H1 (cell line): ENCODE results near the gene STAM2. TPM values are rescaled to one million over a fixed set of nuclear protein-coding genes. Genes with fewer than 3 reads are reported as not detected.

Source experiments
- CTCF ChIA-PET: fragments of 300-600 bp; sonication (Branson Sonifier 250); formaldehyde crosslinking; loops from one replicate; lab custom pipeline; 2021; ENCODE audit not compliant: partially characterized antibody; lab: Charles Lee
- POLR2A ChIA-PET: fragments of 300-600 bp; sonication (Branson Sonifier 250); formaldehyde crosslinking; loops from one replicate; lab custom pipeline; 2021; ENCODE audit warnings: inconsistent platforms; ENCODE audit not compliant: partially characterized antibody; lab: Charles Lee
- DNase-seq, 2 experiments: peaks; one replicate each; pipeline versions ENCODE4 v3.0.0 to v3.0.0-alpha.2; 2010 to 2022; ENCODE audit warnings: low spot score in 2 of 2, low read depth in 1 of 2, mixed read lengths in 1 of 2
- FAIRE-seq: peaks from 2 replicates; lab custom pipeline; 2011; peaks lifted over from hg19 to GRCh38; lab: Jason Lieb, UNC
- H2AFZ ChIP-seq: 2 replicates; pipeline ENCODE4 v1.8.1; 2012; ENCODE audit warnings: low read length, inconsistent platforms
- H2AK5ac ChIP-seq: 2 replicates; pipeline ENCODE4 v1.6.1; 2013; ENCODE audit warnings: low read depth, low read length
- H2BK120ac ChIP-seq: replicated peaks from 2 replicates; pipeline ENCODE3; 2013; ENCODE audit warnings: low read depth, low read length, inconsistent platforms
- H2BK12ac ChIP-seq: 2 replicates; pipeline ENCODE4 v1.6.1; 2013; ENCODE audit warnings: low read depth, low read length
- H2BK15ac ChIP-seq: 2 replicates; pipeline ENCODE4 v1.6.1; 2013; ENCODE audit warnings: low read length
- H2BK20ac ChIP-seq: 2 replicates; pipeline ENCODE4 v1.6.1; 2013; ENCODE audit warnings: low read length
- H2BK5ac ChIP-seq: 2 replicates; pipeline ENCODE4 v1.6.1; 2013; ENCODE audit warnings: low read depth, low read length
- H3K14ac ChIP-seq: 2 replicates; pipeline ENCODE4 v1.6.1; 2013; ENCODE audit warnings: inconsistent platforms; ENCODE audit not compliant: insufficient read length
- H3K18ac ChIP-seq: 2 replicates; pipeline ENCODE4 v1.6.1; 2013; ENCODE audit warnings: low read length; ENCODE audit errors: extremely low read depth
- H3K23ac ChIP-seq: 2 replicates; pipeline ENCODE4 v1.6.1; 2013; ENCODE audit warnings: inconsistent platforms; ENCODE audit not compliant: insufficient read length
- H3K23me2 ChIP-seq: 2 replicates; pipeline ENCODE4 v1.6.1; 2013; ENCODE audit warnings: low read depth, low read length
- H3K27ac ChIP-seq: 2 replicates; pipeline ENCODE4 v1.6.1; 2011; ENCODE audit warnings: low read depth, low read length, inconsistent platforms
- H3K27me3 ChIP-seq, 4 experiments: replicated peaks in 1 of 4; 1 replicate in 1 of 4; 2 replicates in 3 of 4; pipeline versions ENCODE4 v1.6.1 to v1.8.1; 2011 to 2013; ENCODE audit warnings: low read length in 3 of 4, mild to moderate bottlenecking in 3 of 4, inconsistent platforms in 2 of 4, mixed read lengths in 2 of 4, moderate library complexity in 1 of 4; ENCODE audit not compliant: control insufficient read depth in 3 of 4, insufficient read depth in 3 of 4; ENCODE audit errors: extremely low read depth in 1 of 4
- H3K36me3 ChIP-seq, 4 experiments: 2 replicates each; pipeline versions ENCODE4 v1.6.1 to v1.8.1; 2011 to 2013; ENCODE audit warnings: mild to moderate bottlenecking in 4 of 4, low read length in 3 of 4, moderate library complexity in 2 of 4, control low read depth in 1 of 4, inconsistent platforms in 1 of 4; ENCODE audit not compliant: insufficient read depth in 4 of 4, control insufficient read depth in 2 of 4
- H3K4ac ChIP-seq: replicated peaks from 2 replicates; pipeline ENCODE3; 2013; ENCODE audit warnings: low read length, low read depth, mixed read lengths, inconsistent platforms; ENCODE audit not compliant: insufficient read length
- H3K4me1 ChIP-seq, 4 experiments: replicated peaks in 1 of 4; 1 replicate in 1 of 4; 2 replicates in 3 of 4; pipeline versions ENCODE4 v1.6.1 to v1.8.1; 2011 to 2013; ENCODE audit warnings: low read length in 3 of 4, inconsistent platforms in 2 of 4, mixed read lengths in 1 of 4; ENCODE audit not compliant: insufficient read depth in 4 of 4, control insufficient read depth in 3 of 4
- H3K4me2 ChIP-seq, 2 experiments: 2 replicates each; pipeline versions ENCODE4 v1.6.1 to v1.8.1; 2011 to 2013; ENCODE audit warnings: low read depth in 2 of 2, low read length in 2 of 2, control low read depth in 1 of 2, inconsistent platforms in 1 of 2, mild to moderate bottlenecking in 1 of 2; ENCODE audit not compliant: insufficient read depth in 1 of 2
- H3K4me3 ChIP-seq, 4 experiments: fragments of 200-600, 300-600 bp in 1 of 4; sonication (generic), shearing (Covaris generic), sonication (Bioruptor Twin) in 1 of 4; 2 replicates each; pipeline versions ENCODE4 v1.5.1 to v1.8.1; 2011 to 2016; ENCODE audit warnings: low read length in 4 of 4, low read depth in 3 of 4, control low read depth in 2 of 4, inconsistent platforms in 2 of 4, mild to moderate bottlenecking in 2 of 4, mixed read lengths in 1 of 4, moderate library complexity in 1 of 4; ENCODE audit not compliant: insufficient read depth in 2 of 4; ENCODE audit errors: extremely low read depth in 1 of 4
- H3K56ac ChIP-seq: replicated peaks from 2 replicates; pipeline ENCODE3; 2013; ENCODE audit warnings: low read depth, mild to moderate bottlenecking, mixed read lengths, low read length, inconsistent platforms; ENCODE audit not compliant: insufficient read length
- H3K79me1 ChIP-seq: 2 replicates; pipeline ENCODE4 v1.6.1; 2013; ENCODE audit warnings: low read depth, low read length, control low read depth
- H3K79me2 ChIP-seq, 2 experiments: 2 replicates each; pipeline versions ENCODE4 v1.6.1 to v1.8.1; 2012 to 2013; ENCODE audit warnings: low read length in 2 of 2, mild to moderate bottlenecking in 2 of 2, inconsistent platforms in 1 of 2; ENCODE audit not compliant: insufficient read depth in 2 of 2, control insufficient read depth in 1 of 2
- H3K9ac ChIP-seq, 4 experiments: replicated peaks in 1 of 4; 1 replicate in 1 of 4; 2 replicates in 3 of 4; pipeline versions ENCODE4 v1.6.1 to v1.8.1; 2011 to 2013; ENCODE audit warnings: low read depth in 3 of 4, low read length in 3 of 4, control low read depth in 2 of 4, mild to moderate bottlenecking in 2 of 4, moderate library complexity in 2 of 4, inconsistent platforms in 1 of 4; ENCODE audit errors: extremely low read depth in 1 of 4
- H3K9me3 ChIP-seq, 2 experiments: 2 replicates each; pipeline versions ENCODE4 v1.6.1 to v1.8.1; 2012 to 2013; ENCODE audit warnings: mild to moderate bottlenecking in 2 of 2, moderate library complexity in 2 of 2, control low read depth in 1 of 2, inconsistent platforms in 1 of 2, low read depth in 1 of 2, low read length in 1 of 2, mixed read lengths in 1 of 2; ENCODE audit not compliant: insufficient read depth in 2 of 2
- H4K20me1 ChIP-seq, 2 experiments: replicated peaks in 1 of 2; 2 replicates each; pipeline versions ENCODE3 to v1.8.1; 2011 to 2013; ENCODE audit warnings: inconsistent platforms in 2 of 2, low read length in 2 of 2, mild to moderate bottlenecking in 1 of 2; ENCODE audit not compliant: insufficient read depth in 2 of 2, control insufficient read depth in 1 of 2
- H4K5ac ChIP-seq: 2 replicates; pipeline ENCODE4 v1.6.1; 2013; ENCODE audit warnings: low read length, low read depth, mixed read lengths, inconsistent platforms; ENCODE audit not compliant: insufficient read length
- H4K8ac ChIP-seq: 2 replicates; pipeline ENCODE4 v1.8.0; 2013; ENCODE audit warnings: mild to moderate bottlenecking, moderate library complexity, low read length, inconsistent platforms; ENCODE audit not compliant: insufficient read depth; ENCODE audit errors: extremely low read depth
- H4K91ac ChIP-seq: replicated peaks from 2 replicates; pipeline ENCODE3; 2013; ENCODE audit warnings: low read length, mixed read lengths, inconsistent platforms; ENCODE audit not compliant: insufficient read length
- BCL11A ChIP-seq, 2 experiments: IDR thresholded peaks; one replicate each; pipeline ENCODE4 v1.6.1; 2011; ENCODE audit warnings: low read depth in 2 of 2, low read length in 2 of 2, mild to moderate bottlenecking in 2 of 2
- CBX5 ChIP-seq: fragments of 300-800, 300-1000 bp; sonication (generic); IDR thresholded peaks from 2 replicates; pipeline ENCODE4 v1.7.1; 2016; ENCODE audit warnings: antibody characterized with exemption, low read length, low read depth
- EGR1 ChIP-seq: IDR thresholded peaks from 2 replicates; pipeline ENCODE4 v1.6.1; 2011; ENCODE audit warnings: low read depth, low read length, borderline replicate concordance
- FOSL1 ChIP-seq: IDR thresholded peaks from 2 replicates; pipeline ENCODE4 v1.6.1; 2011; ENCODE audit warnings: mild to moderate bottlenecking, low read depth, low read length, moderate library complexity; ENCODE audit not compliant: insufficient read depth
- JUN ChIP-seq: IDR thresholded peaks from 2 replicates; pipeline ENCODE4 v1.6.1; 2011; ENCODE audit warnings: low read depth, mild to moderate bottlenecking, improper control_type of control experiment, low read length
- KDM4A ChIP-seq: IDR thresholded peaks from one replicate; pipeline ENCODE4 v1.7.1; 2012; ENCODE audit warnings: low read depth, mild to moderate bottlenecking, moderate library complexity, low read length, inconsistent platforms; ENCODE audit not compliant: severe bottlenecking
- NANOG ChIP-seq: IDR thresholded peaks from 2 replicates; pipeline ENCODE4 v1.6.1; 2011; ENCODE audit warnings: low read length, low read depth, mild to moderate bottlenecking, inconsistent platforms; ENCODE audit not compliant: insufficient read depth, poor library complexity, severe bottlenecking
- NRF1 ChIP-seq: IDR thresholded peaks from 2 replicates; pipeline ENCODE4 v1.6.1; 2011; ENCODE audit warnings: mild to moderate bottlenecking, low read depth, low read length, improper control_type of control experiment
- RXRA ChIP-seq: IDR thresholded peaks from 2 replicates; pipeline ENCODE4 v1.6.1; 2011; ENCODE audit warnings: low read depth, mild to moderate bottlenecking, low read length, moderate library complexity; ENCODE audit not compliant: insufficient read depth
- SIX5 ChIP-seq: IDR thresholded peaks from 2 replicates; pipeline ENCODE4 v1.6.1; 2011; ENCODE audit warnings: mild to moderate bottlenecking, low read depth, low read length
- SP2 ChIP-seq: IDR thresholded peaks from 2 replicates; pipeline ENCODE4 v1.6.1; 2012; ENCODE audit warnings: mild to moderate bottlenecking, low read length, inconsistent platforms
- YY1 ChIP-seq: IDR thresholded peaks from 2 replicates; pipeline ENCODE4 v1.6.1; 2011; ENCODE audit warnings: low read depth, mild to moderate bottlenecking, low read length
- WGBS, 2 experiments: shearing (Covaris generic) in 1 of 2; methylation state at CpG; one replicate each; pipeline versions ENCODE4 v1.1.6 to v1.1.7; 2013 to 2015; ENCODE audit warnings: low lambda C conversion rate in 2 of 2, mixed read lengths in 2 of 2, inconsistent platforms in 1 of 2, low coverage in 1 of 2, missing lambda C conversion rate in 1 of 2; ENCODE audit not compliant: insufficient replicate concordance in 2 of 2, insufficient coverage in 1 of 2, insufficient read length in 1 of 2; ENCODE audit errors: extremely low coverage in 1 of 2, missing lambda C conversion rate in 1 of 2; 5-methylcytosine and 5-hydroxymethylcytosine counted together
- polyA plus RNA-seq, 7 experiments: library from polyadenylated mRNA; depleted of rRNA in 3 of 7; stranded (reverse) in 5 of 7; unstranded in 2 of 7; fragments of >200 nt in 5 of 7; fragments of 200-250 nt in 2 of 7; gene quantifications; 1 replicate in 5 of 7; 2 replicates in 1 of 7; 4 replicates in 1 of 7; pipeline versions ENCODE4 v1.2.1 to v1.2.3, GENCODE V29; 2011 to 2013; ENCODE audit warnings: missing spikeins in 2 of 7, mixed read lengths in 2 of 7
- total RNA-seq: library from RNA; stranded (reverse); fragmentation: NEBNext Ultra II Directional; extraction: Animal tissue kit (Norgen Biotek cat#: 25700); gene quantifications from 2 replicates; pipeline ENCODE4 v1.2.1, GENCODE V29; 2021

The STAM2 gene
- total and polyA plus RNA-seq, 2 of the 8 experiments (the other 6 are each of a cell fraction or from before 2014, with no cell fraction given), result 5.4 to 9.4 TPM

- Histone ChIP-seq H2BK20ac (no peak overlapping the region), H3K27ac (no peak overlapping the region), H4K8ac (peak overlapping the region; percentile 31; the same call in 1 of the 2 replicates), H3K79me2 (no peaks in the 10 kb centered on the region), H2BK5ac (no peak overlapping the region), H4K20me1 (no peaks in the 10 kb centered on the region), H2BK120ac (no peak overlapping the region), H3K56ac (no peak overlapping the region), H2BK12ac (peak overlapping the region; percentile 62; the same call in 1 of the 2 replicates), H2AK5ac (no peak overlapping the region), H2BK15ac (0 out of 2 replicates have a peak overlapping the region, but pooled peaks have one; percentile 46), H3K36me3 (no peaks in the 10 kb centered on the region), H3K23me2 (peaks cover 20% of the 10 kb centered on the region), H3K9ac (no peak overlapping the region; a peak in 1 of 7 replicates), H3K79me1 (no peaks in the 10 kb centered on the region), H3K4me3 (peak overlapping the region; percentile 48 to 79 (median 58)), H3K23ac (no peak overlapping the region), H4K5ac (no peak overlapping the region), H3K4ac (no peak overlapping the region), H3K27me3 (peaks cover 22 to 52% (median 38%) of the 10 kb centered on the region in 4 experiments), H3K14ac (no peak overlapping the region), H3K18ac (no peak overlapping the region), H3K9me3 (no peaks in the 10 kb centered on the region), H2AFZ (peak overlapping the region; percentile 17; the same call in 1 of the 2 replicates), H3K4me2 (peak overlapping the region; percentile 88 to 96), H3K4me1 (peaks cover 0 to 4% (median 1%) of the 10 kb centered on the region in 4 experiments; a peak in 4 of 7 replicates), H4K91ac (no peak overlapping the region)
- 3% methylated on average over 27 of the region's 52 CpGs; no CpG with 5 or more reads in 1 of the 2 experiments for WGBS, 2 experiments
- DNase-seq, result peak in 1 of 2 experiments; percentile 71
- ChIA-PET CTCF (interaction anchor here (0.9 to 3.1 kb wide), 8 partner anchors 9 to 420 kb away, joined by 3 to 8 read pairs (median 4); no protein-coding TSS in a partner anchor), POLR2A (interaction anchor here (0.7 to 1.7 kb wide), 6 partner anchors 9 to 619 kb away, joined by 3 read pairs; partner anchors contain the start of gene PRPF40A)
- FAIRE-seq, result no peak
- TF ChIP-seq NRF1 (no peak), FOSL1 (no peak), CBX5 (no peak), RXRA (no peak), JUN (no peak), NANOG (no peak), BCL11A (IDR thresholded peaks at IDR 0.05; ENCODE audit: low read depth in 2 of 2, low read length in 2 of 2) (no peak), SP2 (no peak), SIX5 (no peak), YY1 (no peak), EGR1 (no peak), KDM4A (peak; percentile 85)
Observed at GRCh38 chr2:152097801-152098495, 77.6 kb downstream of the STAM2 start.
